ENCODE results near the gene KLF13.

DNA sequence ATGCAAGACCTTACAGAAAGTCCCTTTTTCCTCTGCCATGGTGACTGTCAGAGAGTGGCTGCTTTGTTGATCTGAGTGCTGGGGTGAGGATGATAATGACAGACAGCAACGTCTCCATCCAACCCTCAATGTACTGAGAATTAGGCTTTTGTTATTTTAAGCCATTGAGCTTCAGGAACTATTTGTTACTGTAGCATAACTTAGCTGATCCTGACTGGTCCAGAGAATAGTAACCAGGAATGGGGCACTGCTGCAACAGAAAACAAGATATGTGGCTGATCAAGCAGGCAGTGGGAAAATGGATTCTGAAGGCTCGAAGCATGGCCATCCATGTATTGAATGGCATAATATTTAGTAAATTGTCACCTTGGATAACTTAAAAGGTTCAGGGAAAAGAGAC is 5.2 kb upstream of the KLF13 start:
- no peak for TF ChIP-seq EZH2 (IDR thresholded peaks at IDR 0.05; ENCODE audit: low read length)
- TF ChIP-seq, protein P1, sequence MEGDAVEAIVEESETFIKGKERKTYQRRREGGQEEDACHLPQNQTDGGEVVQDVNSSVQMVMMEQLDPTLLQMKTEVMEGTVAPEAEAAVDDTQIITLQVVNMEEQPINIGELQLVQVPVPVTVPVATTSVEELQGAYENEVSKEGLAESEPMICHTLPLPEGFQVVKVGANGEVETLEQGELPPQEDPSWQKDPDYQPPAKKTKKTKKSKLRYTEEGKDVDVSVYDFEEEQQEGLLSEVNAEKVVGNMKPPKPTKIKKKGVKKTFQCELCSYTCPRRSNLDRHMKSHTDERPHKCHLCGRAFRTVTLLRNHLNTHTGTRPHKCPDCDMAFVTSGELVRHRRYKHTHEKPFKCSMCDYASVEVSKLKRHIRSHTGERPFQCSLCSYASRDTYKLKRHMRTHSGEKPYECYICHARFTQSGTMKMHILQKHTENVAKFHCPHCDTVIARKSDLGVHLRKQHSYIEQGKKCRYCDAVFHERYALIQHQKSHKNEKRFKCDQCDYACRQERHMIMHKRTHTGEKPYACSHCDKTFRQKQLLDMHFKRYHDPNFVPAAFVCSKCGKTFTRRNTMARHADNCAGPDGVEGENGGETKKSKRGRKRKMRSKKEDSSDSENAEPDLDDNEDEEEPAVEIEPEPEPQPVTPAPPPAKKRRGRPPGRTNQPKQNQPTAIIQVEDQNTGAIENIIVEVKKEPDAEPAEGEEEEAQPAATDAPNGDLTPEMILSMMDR (optimal IDR thresholded peaks at IDR 0.05 in 1 of 3, IDR thresholded peaks at IDR 0.05 in 1 of 3, conservative IDR thresholded peaks at IDR 0.05 in 1 of 3; ENCODE audit: extremely low read depth in 1 of 3, insufficient read depth in 2 of 3, low read length in 3 of 3) = no peak
